ENCODE results near the gene RNF138. TPM values are rescaled to one million over a fixed set of nuclear protein-coding genes. Genes with fewer than 3 reads are reported as not detected.
"Not testable (repeated sequence)": the region's sequence is repeated elsewhere in the genome, so short reads cannot be mapped to it uniquely, and the experiment has no call there.

RNF138 gene
- total RNA-seq, 1 donor from 2014 or later: 19.1 TPM

GRCh38 chr18:32157580-32157979, 65.9 kb downstream of the RNF138 start:
- DNase-seq (ENCODE audit: extremely low spot score, unreplicated experiment): no peak
- H3K36me3 Mint-ChIP-seq (ENCODE audit: unreplicated experiment): no peaks in the 10 kb centered on the region
- no peak overlapping the region for H3K4me3 Mint-ChIP-seq (ENCODE audit: unreplicated experiment)
- H3K9me3 Mint-ChIP-seq (ENCODE audit: unreplicated experiment): no peaks in the 10 kb centered on the region
- H3K27me3 Mint-ChIP-seq (ENCODE audit: unreplicated experiment): peaks cover 13% of the 10 kb centered on the region
- no peak for TF ChIP-seq CTCF (IDR thresholded peaks at IDR 0.05)
- H3K4me1 Mint-ChIP-seq (ENCODE audit: unreplicated experiment): peaks cover 4% of the 10 kb centered on the region
- H3K27ac Mint-ChIP-seq (ENCODE audit: unreplicated experiment): no peak overlapping the region

DNA sequence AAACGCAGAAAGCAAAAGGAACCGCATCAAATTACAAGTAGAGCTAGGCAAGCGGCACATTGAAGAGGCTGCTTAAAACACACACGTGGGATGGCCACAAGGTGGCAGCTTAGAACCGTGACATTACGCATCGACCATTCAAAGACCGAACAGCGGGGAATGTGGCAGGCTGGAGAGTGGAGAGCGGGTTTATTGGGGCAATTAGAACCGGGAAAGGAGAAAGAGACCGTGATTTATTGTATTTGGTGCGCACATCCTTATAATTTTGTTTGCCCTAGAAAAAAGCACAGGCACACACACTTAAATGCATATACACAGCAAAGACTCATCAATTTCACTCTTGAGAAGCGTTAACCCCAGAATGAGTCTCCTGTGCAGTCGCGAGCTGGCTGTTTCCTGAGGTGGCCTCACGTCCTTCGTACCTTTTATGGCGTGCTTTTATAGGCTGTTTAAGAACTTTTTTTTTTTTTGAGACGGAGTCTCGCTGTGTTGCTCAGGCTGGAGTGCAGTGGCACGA, 66.5 kb downstream of the RNF138 start:
- Mint-ChIP-seq H3K27me3 (ENCODE audit: unreplicated experiment) (peaks cover 10% of the 10 kb centered on the region), H3K27ac (ENCODE audit: unreplicated experiment) (no peak overlapping the region), H3K36me3 (ENCODE audit: unreplicated experiment) (no peaks in the 10 kb centered on the region), H3K4me1 (ENCODE audit: unreplicated experiment) (peaks cover 4% of the 10 kb centered on the region), H3K4me3 (ENCODE audit: unreplicated experiment) (peak overlapping the region; percentile 40), H3K9me3 (ENCODE audit: unreplicated experiment) (no peaks in the 10 kb centered on the region)
- DNase-seq (ENCODE audit: extremely low spot score, unreplicated experiment): peak; percentile 87
- peak; percentile 89 for TF ChIP-seq CTCF (IDR thresholded peaks at IDR 0.05)

GRCh38 chr18:32158631-32159030, 67.0 kb downstream of the RNF138 start:
- DNase-seq (ENCODE audit: extremely low spot score, unreplicated experiment); H3K27ac Mint-ChIP-seq (ENCODE audit: unreplicated experiment); H3K4me1 Mint-ChIP-seq (ENCODE audit: unreplicated experiment); H3K9me3 Mint-ChIP-seq (ENCODE audit: unreplicated experiment); H3K36me3 Mint-ChIP-seq (ENCODE audit: unreplicated experiment); H3K4me3 Mint-ChIP-seq (ENCODE audit: unreplicated experiment): not testable (repeated sequence)
- H3K27me3 Mint-ChIP-seq (ENCODE audit: unreplicated experiment): peaks cover 10% of the 10 kb centered on the region

DNA sequence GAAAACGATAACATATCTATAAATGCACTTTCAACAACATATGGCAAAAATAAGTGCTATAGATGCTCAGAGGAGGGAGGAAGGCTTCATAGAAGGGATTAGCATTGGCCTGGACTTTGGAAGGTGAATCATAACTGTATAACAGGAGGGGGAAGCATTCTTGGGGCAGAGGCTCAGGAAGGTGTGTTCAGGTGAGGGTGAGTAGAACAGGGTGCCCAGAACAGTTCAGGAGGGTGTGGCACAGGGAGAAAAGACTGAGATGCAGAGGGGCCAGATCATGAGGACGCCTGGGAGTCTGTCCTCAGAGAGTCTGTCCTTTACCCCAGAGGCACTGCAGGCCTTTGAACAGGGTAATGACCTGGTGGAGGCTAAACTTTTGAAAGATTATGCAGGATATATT, 68.9 kb downstream of the RNF138 start:
- Mint-ChIP-seq H3K9me3 (ENCODE audit: unreplicated experiment) (no peaks in the 10 kb centered on the region), H3K36me3 (ENCODE audit: unreplicated experiment) (no peaks in the 10 kb centered on the region), H3K27ac (ENCODE audit: unreplicated experiment) (no peak overlapping the region), H3K4me3 (ENCODE audit: unreplicated experiment) (no peak overlapping the region), H3K4me1 (ENCODE audit: unreplicated experiment) (peaks cover 4% of the 10 kb centered on the region), H3K27me3 (ENCODE audit: unreplicated experiment) (peaks cover 8% of the 10 kb centered on the region)
- TF ChIP-seq CTCF (IDR thresholded peaks at IDR 0.05): no peak
- no peak for DNase-seq (ENCODE audit: extremely low spot score, unreplicated experiment)

- no peak overlapping the region for H3K4me3 Mint-ChIP-seq (ENCODE audit: unreplicated experiment)
- H3K9me3 Mint-ChIP-seq (ENCODE audit: unreplicated experiment): no peaks in the 10 kb centered on the region
- no peak for TF ChIP-seq CTCF (IDR thresholded peaks at IDR 0.05)
- H3K27me3 Mint-ChIP-seq (ENCODE audit: unreplicated experiment): peaks cover 7% of the 10 kb centered on the region
- no peaks in the 10 kb centered on the region for H3K36me3 Mint-ChIP-seq (ENCODE audit: unreplicated experiment)
- no peaks in the 10 kb centered on the region for H3K4me1 Mint-ChIP-seq (ENCODE audit: unreplicated experiment)
- no peak overlapping the region for H3K27ac Mint-ChIP-seq (ENCODE audit: unreplicated experiment)
- no peak for DNase-seq (ENCODE audit: extremely low spot score, unreplicated experiment)
These were observed 76.5 kb downstream of the RNF138 start for GRCh38 chr18:32167980-32168730.

Data from osteocyte (in vitro differentiated cells).